OCI-LY7 (cell line): ENCODE data around the gene GATB.

ENCODE experiments used
- EZH2phosphoT487 ChIP-seq: fragments of 200-600 bp; sonication (generic); IDR thresholded peaks from 2 replicates; pipeline ENCODE4 v1.6.1; 2018; ENCODE audit warnings: low read depth, borderline replicate concordance, mild to moderate bottlenecking, mixed run types, antibody characterized with exemption, low read length, moderate library complexity, mixed read lengths
- TF ChIP-seq, protein P1 (sequence below): fragments of 200-600 bp; sonication (generic); conservative IDR thresholded peaks from 2 replicates; pipeline ENCODE4 v1.5.1; 2014; ENCODE audit warnings: mild to moderate bottlenecking, antibody characterized with exemption, low read length, moderate library complexity, mixed read lengths

DNA sequence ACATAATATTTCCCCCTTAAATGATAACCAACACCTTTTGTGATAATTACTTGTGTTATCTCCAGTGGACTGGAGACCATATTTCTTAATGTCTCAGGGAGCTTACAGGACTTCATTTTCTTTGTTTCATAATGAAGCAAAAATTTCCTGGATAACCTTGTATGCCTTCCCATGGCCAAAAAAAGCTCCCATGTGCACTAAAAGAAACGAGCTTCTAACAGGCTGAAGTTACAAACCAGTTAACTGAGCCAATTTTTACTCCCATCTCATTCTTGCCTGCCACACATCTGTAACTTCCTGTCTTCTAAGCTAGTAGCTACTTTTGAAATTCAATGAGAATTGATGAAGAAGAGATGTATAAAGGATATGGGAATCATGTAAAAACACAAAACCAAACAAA lies 32.8 kb downstream of the GATB start:
- TF ChIP-seq, protein P1, sequence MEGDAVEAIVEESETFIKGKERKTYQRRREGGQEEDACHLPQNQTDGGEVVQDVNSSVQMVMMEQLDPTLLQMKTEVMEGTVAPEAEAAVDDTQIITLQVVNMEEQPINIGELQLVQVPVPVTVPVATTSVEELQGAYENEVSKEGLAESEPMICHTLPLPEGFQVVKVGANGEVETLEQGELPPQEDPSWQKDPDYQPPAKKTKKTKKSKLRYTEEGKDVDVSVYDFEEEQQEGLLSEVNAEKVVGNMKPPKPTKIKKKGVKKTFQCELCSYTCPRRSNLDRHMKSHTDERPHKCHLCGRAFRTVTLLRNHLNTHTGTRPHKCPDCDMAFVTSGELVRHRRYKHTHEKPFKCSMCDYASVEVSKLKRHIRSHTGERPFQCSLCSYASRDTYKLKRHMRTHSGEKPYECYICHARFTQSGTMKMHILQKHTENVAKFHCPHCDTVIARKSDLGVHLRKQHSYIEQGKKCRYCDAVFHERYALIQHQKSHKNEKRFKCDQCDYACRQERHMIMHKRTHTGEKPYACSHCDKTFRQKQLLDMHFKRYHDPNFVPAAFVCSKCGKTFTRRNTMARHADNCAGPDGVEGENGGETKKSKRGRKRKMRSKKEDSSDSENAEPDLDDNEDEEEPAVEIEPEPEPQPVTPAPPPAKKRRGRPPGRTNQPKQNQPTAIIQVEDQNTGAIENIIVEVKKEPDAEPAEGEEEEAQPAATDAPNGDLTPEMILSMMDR, result no peak
- TF ChIP-seq EZH2phosphoT487, result no peak
